Upper lobe of left lung (tissue), 6 donors: ENCODE results near the gene DNAJB8. TPM values are rescaled to one million over a fixed set of nuclear protein-coding genes. Genes with fewer than 3 reads are reported as not detected.

Experiments
- ATAC-seq, 2 donors: fragments of 200-7000 bp; cut with Tn5 transposase; one replicate each; pipeline ENCODE4 v1.9.1; 2022; ENCODE audit warnings: mild to moderate bottlenecking in 2 of 2, moderate library complexity in 2 of 2; ENCODE audit not compliant: low FRiP score in 2 of 2
- DNase-seq, 2 donors: peaks; one replicate each; pipeline ENCODE4 v3.0.0-alpha.2; 2019 to 2020
- H3K27ac ChIP-seq, 4 donors: fragments of 200-600 bp; sonication (generic); one replicate each; pipeline ENCODE4 v1.5.1; 2016 to 2019
- H3K27me3 ChIP-seq, 4 donors: fragments of 200-600 bp; sonication (generic); one replicate each; pipeline ENCODE4 v1.5.1; 2017 to 2019
- H3K36me3 ChIP-seq, 4 donors: fragments of 200-600 bp; sonication (generic); one replicate each; pipeline ENCODE4 v1.5.1; 2016 to 2019
- H3K4me1 ChIP-seq, 4 donors: fragments of 200-600 bp; sonication (generic); one replicate each; pipeline ENCODE4 v1.5.1; 2018 to 2019
- H3K4me3 ChIP-seq, 4 donors: fragments of 200-600 bp; sonication (generic); one replicate each; pipeline ENCODE4 v1.5.1; 2017 to 2019; ENCODE audit warnings: mild to moderate bottlenecking in 2 of 4, moderate library complexity in 1 of 4
- H3K9me3 ChIP-seq, 4 donors: fragments of 200-600 bp; sonication (generic); one replicate each; pipeline ENCODE4 v1.5.1; 2018 to 2019
- CTCF ChIP-seq, 6 experiments: fragments of 450-650 bp in 4 of 6; fragments of 200-600 bp in 2 of 6; sonication (generic) in 2 of 6; IDR thresholded peaks; one replicate each; pipeline ENCODE4 v1.5.1; 2016 to 2019; ENCODE audit warnings: antibody characterized with exemption in 6 of 6
- EP300 ChIP-seq, 4 donors: sonication (generic); formaldehyde crosslinking; IDR thresholded peaks; one replicate each; pipeline ENCODE4 v1.5.1; 2017; ENCODE audit warnings: antibody characterized with exemption in 4 of 4, control low read depth in 2 of 4
- POLR2A ChIP-seq, 4 donors: fragments of 450-650 bp; IDR thresholded peaks; one replicate each; pipeline ENCODE4 v1.5.1; 2016 to 2017; ENCODE audit warnings: antibody characterized with exemption in 4 of 4, mild to moderate bottlenecking in 2 of 4
- POLR2AphosphoS5 ChIP-seq, 2 donors: sonication (generic); formaldehyde crosslinking; IDR thresholded peaks; one replicate each; pipeline ENCODE4 v1.5.1; 2017; ENCODE audit warnings: antibody characterized with exemption in 2 of 2
- WGBS, 2 donors: methylation state at CpG; one replicate each; pipeline ENCODE4 v1.1.5; 2017 to 2018; 5-methylcytosine and 5-hydroxymethylcytosine counted together
- total RNA-seq, 6 donors: library from RNA; depleted of rRNA in 4 of 6; stranded (reverse); fragments of >200 nt in 4 of 6; gene quantifications; one replicate each; pipeline versions ENCODE4 v1.1.0 to v1.2.1, GENCODE V29; 2016 to 2021
- donor health status: DM: no; HTN: no; CAD: no; lungs with moderate emphysema.
- donor health status: DM: no; HTN: yes; CAD: no; lungs with severe emphysema.

DNAJB8 gene
- total RNA-seq, 6 donors from 2014 or later = not detected

- DNase-seq (peak in 1 of 2 donors; percentile 55), ATAC-seq (no peak)
- H3K9me3 ChIP-seq = no peaks in the 10 kb centered on the region
- 84 to 88% methylated on average over 4 to 12 of the region's 12 CpGs for WGBS, 2 donors
- no peak overlapping the region for H3K27ac ChIP-seq
- TF ChIP-seq POLR2AphosphoS5 (IDR thresholded peaks at IDR 0.05) = no peak
- no peak for TF ChIP-seq POLR2A (IDR thresholded peaks at IDR 0.05)
- TF ChIP-seq CTCF (IDR thresholded peaks at IDR 0.05) = no peak
- no peak for TF ChIP-seq EP300 (IDR thresholded peaks at IDR 0.05)
- no peaks in the 10 kb centered on the region for H3K27me3 ChIP-seq
- H3K4me3 ChIP-seq = no peak overlapping the region
- H3K4me1 ChIP-seq = peaks cover 0 to 7% (median 0%) of the 10 kb centered on the region in 4 donors
- no peaks in the 10 kb centered on the region for H3K36me3 ChIP-seq
Measured at GRCh38 chr3:128416578-128417211, 50.0 kb downstream of the DNAJB8 start.

DNA sequence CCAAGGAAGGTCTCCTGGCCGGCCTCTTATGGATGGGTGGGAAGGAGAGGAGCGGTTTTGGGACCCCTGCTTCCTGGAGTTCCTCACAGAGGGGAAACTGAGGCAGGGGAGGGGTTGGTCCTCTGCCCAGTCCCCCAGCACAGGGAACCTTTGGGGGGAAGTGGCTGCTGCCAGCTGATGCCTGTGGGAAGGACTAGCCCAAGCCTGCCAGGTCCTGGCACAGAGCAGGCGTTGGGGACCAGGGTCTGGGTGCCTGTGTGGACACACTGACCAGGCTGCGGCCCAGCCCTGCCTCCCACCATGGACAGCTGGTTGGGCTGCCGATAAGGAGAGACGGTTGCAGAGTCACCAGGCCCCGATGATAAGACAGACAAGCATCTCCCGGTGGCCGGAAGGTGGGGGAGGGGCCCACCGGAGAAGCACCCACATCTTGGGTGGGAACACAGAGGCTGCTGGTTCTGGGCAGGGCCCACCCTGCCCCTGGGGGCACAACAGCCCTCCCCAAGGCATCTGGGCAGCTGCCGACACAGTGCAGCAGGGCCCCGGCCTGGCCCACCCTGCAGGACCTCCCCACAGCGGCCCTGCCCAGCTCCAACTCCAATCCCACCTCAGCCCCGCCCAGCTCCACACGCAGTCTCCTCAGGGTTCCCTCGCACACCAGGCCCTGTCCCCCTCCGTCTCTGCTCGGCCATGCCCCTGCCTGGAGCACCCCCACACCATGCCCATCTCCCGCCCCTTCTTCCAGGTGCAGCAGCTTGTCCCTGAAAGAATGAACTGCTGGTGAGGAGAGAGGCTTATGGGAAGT lies 50.7 kb downstream of the DNAJB8 start:
- Histone ChIP-seq H3K27ac (no peak overlapping the region), H3K4me3 (no peak overlapping the region), H3K4me1 (peaks cover 0 to 7% (median 0%) of the 10 kb centered on the region in 4 donors), H3K9me3 (no peaks in the 10 kb centered on the region), H3K36me3 (no peaks in the 10 kb centered on the region), H3K27me3 (no peaks in the 10 kb centered on the region)
- no peak for ATAC-seq
- TF ChIP-seq CTCF (IDR thresholded peaks at IDR 0.05) (no peak), POLR2A (IDR thresholded peaks at IDR 0.05) (no peak), EP300 (IDR thresholded peaks at IDR 0.05) (no peak), POLR2AphosphoS5 (IDR thresholded peaks at IDR 0.05) (no peak)
- peak in 1 of 2 donors; percentile 74 for DNase-seq
- 84 to 94% methylated on average over 13 to 19 of the region's 19 CpGs for WGBS, 2 donors

GRCh38 chr3:128415200-128415772 lies 51.4 kb downstream of the DNAJB8 start:
- ATAC-seq = no peak
- TF ChIP-seq EP300 (IDR thresholded peaks at IDR 0.05) (no peak), POLR2A (IDR thresholded peaks at IDR 0.05) (no peak), POLR2AphosphoS5 (IDR thresholded peaks at IDR 0.05) (no peak), CTCF (IDR thresholded peaks at IDR 0.05) (no peak)
- no peaks in the 10 kb centered on the region for H3K36me3 ChIP-seq
- no peaks in the 10 kb centered on the region for H3K9me3 ChIP-seq
- no peak overlapping the region for H3K27ac ChIP-seq
- peaks cover 0 to 7% (median 0%) of the 10 kb centered on the region in 4 donors for H3K4me1 ChIP-seq
- H3K4me3 ChIP-seq = no peak overlapping the region
- DNase-seq = peak in 1 of 2 donors; percentile 68
- no peaks in the 10 kb centered on the region for H3K27me3 ChIP-seq
- WGBS, 2 donors = 83 to 87% methylated on average over 11 to 14 of the region's 16 CpGs

DNA sequence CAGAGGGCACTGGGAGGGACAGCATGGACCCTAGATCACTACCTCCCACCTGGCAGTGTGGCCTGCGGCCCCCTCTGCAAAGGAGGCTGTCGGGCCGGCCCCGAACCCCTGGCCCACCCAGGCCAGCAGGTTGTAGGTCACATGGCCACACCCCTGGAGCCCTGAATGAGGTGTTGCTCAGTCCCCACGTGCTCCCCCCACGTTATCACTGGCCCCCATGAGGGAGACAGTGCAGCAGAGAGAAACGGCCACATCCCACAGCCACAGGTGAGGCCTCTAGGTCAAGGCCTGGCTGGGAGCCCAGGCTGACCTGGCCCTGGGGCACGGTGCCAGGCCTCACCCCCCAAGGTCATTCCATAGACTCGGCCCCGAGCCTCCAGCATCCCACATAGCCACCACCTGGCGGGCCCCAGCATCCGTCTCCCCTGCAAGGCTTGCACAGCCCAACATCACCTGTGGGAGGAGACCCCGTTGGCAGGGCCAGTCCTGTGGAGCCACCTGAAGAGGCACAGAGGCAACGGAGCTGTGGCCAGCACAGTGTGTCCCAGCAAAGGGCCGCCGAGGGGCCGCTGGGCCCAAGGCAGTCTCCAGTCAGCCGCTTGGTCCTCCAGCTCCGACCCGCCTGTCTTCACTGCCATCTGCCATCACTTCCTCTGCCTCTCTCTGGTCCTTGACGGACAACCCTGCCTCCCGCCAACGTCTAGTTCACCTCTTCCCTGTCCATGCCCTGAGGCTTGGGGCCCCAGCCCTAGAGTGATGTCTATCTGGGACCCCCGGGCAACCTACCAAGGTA lies 53.1 kb downstream of the DNAJB8 start:
- no peak overlapping the region for H3K27ac ChIP-seq
- peaks cover 0 to 7% (median 0%) of the 10 kb centered on the region in 4 donors for H3K4me1 ChIP-seq
- H3K36me3 ChIP-seq = no peaks in the 10 kb centered on the region
- peak in 1 of 2 donors; percentile 72 for DNase-seq
- no peaks in the 10 kb centered on the region for H3K9me3 ChIP-seq
- no peak for TF ChIP-seq POLR2A (IDR thresholded peaks at IDR 0.05)
- 90 to 93% methylated on average over 13 to 24 of the region's 24 CpGs for WGBS, 2 donors
- H3K27me3 ChIP-seq = no peaks in the 10 kb centered on the region
- H3K4me3 ChIP-seq = no peak overlapping the region
- no peak for ATAC-seq

GRCh38 chr3:128413003-128413370 lies 53.7 kb downstream of the DNAJB8 start:
- 82 to 88% methylated on average over 8 of the region's 8 CpGs for WGBS, 2 donors
- no peak for ATAC-seq
- TF ChIP-seq EP300 (IDR thresholded peaks at IDR 0.05) = no peak
- no peak for TF ChIP-seq POLR2A (IDR thresholded peaks at IDR 0.05)
- no peak for TF ChIP-seq POLR2AphosphoS5 (IDR thresholded peaks at IDR 0.05)

More at GRCh38 chr3:128413003-128413370, 53.7 kb downstream of the DNAJB8 start:
- Histone ChIP-seq H3K9me3 (no peaks in the 10 kb centered on the region), H3K4me3 (no peak overlapping the region), H3K36me3 (no peaks in the 10 kb centered on the region), H3K27ac (no peak overlapping the region), H3K4me1 (peaks cover 0 to 7% (median 0%) of the 10 kb centered on the region in 4 donors), H3K27me3 (no peaks in the 10 kb centered on the region)
- DNase-seq = peak in 1 of 2 donors; percentile 36

Other genes with a start within 250 kb of the DNAJB8 start
- gene GATA2, start 26.3 kb upstream of the DNAJB8 start, total RNA-seq = 10 to 100 TPM; 17.8 to 97.0 (median 63.0) TPM
- 100 to 1,000 TPM in 5 of 6 donors, 10 to 100 TPM in 1; 81.7 to 321 (median 218) TPM for gene RPN1, start 183.9 kb upstream of the DNAJB8 start, total RNA-seq